Psoas muscle (tissue), 8 donors: ENCODE data around the gene POM121L12. TPM values are rescaled to one million over a fixed set of nuclear protein-coding genes. Genes with fewer than 3 reads are reported as not detected.

ENCODE experiments used
- ATAC-seq, 4 donors: fragments of 200-7000 bp; cut with Tn5 transposase; one replicate each; pipeline ENCODE4 v1.9.1; 2020; ENCODE audit warnings: moderate library complexity in 3 of 4, mild to moderate bottlenecking in 2 of 4
- DNase-seq, 2 donors: peaks; one replicate each; pipeline ENCODE4 v3.0.0-alpha.2; 2020
- H3K27ac ChIP-seq: fragments of 200-600 bp; one replicate; pipeline ENCODE4 v1.8.0; 2022
- H3K27me3 ChIP-seq, 3 donors: fragments of 200-600 bp in 1 of 3; one replicate each; pipeline versions ENCODE4 v1.6.1 to v1.8.0; 2013 to 2022; ENCODE audit warnings: low read length in 2 of 3, mild to moderate bottlenecking in 2 of 3, moderate library complexity in 1 of 3; ENCODE audit not compliant: insufficient read depth in 3 of 3
- H3K36me3 ChIP-seq, 2 donors: fragments of 200-600 bp in 1 of 2; one replicate each; pipeline versions ENCODE4 v1.6.1 to v1.8.0; 2013 to 2022; ENCODE audit warnings: low read depth in 1 of 2, mild to moderate bottlenecking in 1 of 2, moderate library complexity in 1 of 2; ENCODE audit not compliant: insufficient read depth in 1 of 2
- H3K4me1 ChIP-seq: fragments of 200-600 bp; one replicate; pipeline ENCODE4 v1.8.0; 2022
- H3K4me3 ChIP-seq: fragments of 200-600 bp; one replicate; pipeline ENCODE4 v1.8.0; 2022; ENCODE audit warnings: mild to moderate bottlenecking
- H3K9me3 ChIP-seq: fragments of 200-600 bp; one replicate; pipeline ENCODE4 v1.8.0; 2022
- WGBS, 3 donors: extraction: QIAGEN DNeasy Blood & Tissue Kit; methylation state at CpG; one replicate each; pipeline versions ENCODE4 v1.1.6 to v1.1.7; 2013; 5-methylcytosine and 5-hydroxymethylcytosine counted together
- intact Hi-C, 2 donors: fragments of 100-400 bp; cut with DNase I; formaldehyde crosslinking; loops; one replicate each; pipeline versions ENCODE4 v1.11.0 to v1.14.2; 2022
- polyA plus RNA-seq, 3 donors: library from polyadenylated mRNA; stranded (reverse); fragments of 200-250 nt; gene quantifications; one replicate each; pipeline ENCODE4 v1.2.3, GENCODE V29; 2013
- total RNA-seq, 4 donors: library from RNA; stranded (reverse); fragmentation: NEBNext Ultra II Directional in 2 of 4; extraction: Animal tissue kit (Norgen Biotek cat#: 25700) in 2 of 4; gene quantifications; one replicate each; pipeline versions ENCODE4 v1.2.1 to v1.2.4, GENCODE V29; 2021 to 2023
- TF ChIP-seq, protein P1 (sequence below): fragments of 200-600 bp; IDR thresholded peaks from one replicate; pipeline ENCODE4 v1.8.0; 2022; ENCODE audit warnings: antibody characterized with exemption
- donor health status: healthy with polysubstance abuse.
- donor health status: DM: no; HTN: no; CAD: no; lungs with moderate emphysema.
- donor health status: Bipolar disorder and iron deficiency.
- donor health status: healthy.
- donor health status: DM: yes; HTN: yes; CAD: no.
- donor health status: DM: no; HTN: no; CAD: no.
- donor health status: DM: no; HTN: no; CAD: no.
- donor health status: DM: yes; HTN: yes; CAD: no.

POM121L12 gene
- total and polyA plus RNA-seq, 7 donors: not detected

DNA sequence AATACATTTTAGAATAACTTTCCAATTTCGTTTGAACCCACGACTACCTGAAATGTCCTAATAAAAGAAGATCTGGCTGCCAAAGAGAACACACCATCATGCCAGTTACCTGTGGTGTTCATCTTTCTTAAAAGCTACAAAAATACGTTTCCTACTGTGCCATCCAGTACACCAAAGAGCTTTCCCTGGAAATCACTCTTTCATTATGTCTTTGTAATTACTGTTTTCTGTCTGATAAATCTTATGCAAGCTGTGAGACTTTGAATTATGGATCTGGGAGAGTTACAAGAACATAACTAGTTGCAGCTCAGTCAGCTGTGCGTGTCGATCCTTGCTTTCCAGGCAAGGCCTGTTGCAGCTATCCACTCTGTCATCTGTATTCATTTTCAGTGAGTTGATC, 12.5 kb upstream of the POM121L12 start:
- no peak overlapping the region for H3K4me3 ChIP-seq
- intact Hi-C loops: no loop called here
- H3K9me3 ChIP-seq: no peaks in the 10 kb centered on the region
- 67 to 72% (median 71%) methylated on average over 5 of the region's 5 CpGs for WGBS, 3 donors
- H3K4me1 ChIP-seq: no peaks in the 10 kb centered on the region
- ATAC-seq (no peak), DNase-seq (no peak)
- H3K27ac ChIP-seq: no peak overlapping the region
- no peaks in the 10 kb centered on the region for H3K36me3 ChIP-seq
- H3K27me3 ChIP-seq: no peaks in the 10 kb centered on the region
- TF ChIP-seq, protein P1, sequence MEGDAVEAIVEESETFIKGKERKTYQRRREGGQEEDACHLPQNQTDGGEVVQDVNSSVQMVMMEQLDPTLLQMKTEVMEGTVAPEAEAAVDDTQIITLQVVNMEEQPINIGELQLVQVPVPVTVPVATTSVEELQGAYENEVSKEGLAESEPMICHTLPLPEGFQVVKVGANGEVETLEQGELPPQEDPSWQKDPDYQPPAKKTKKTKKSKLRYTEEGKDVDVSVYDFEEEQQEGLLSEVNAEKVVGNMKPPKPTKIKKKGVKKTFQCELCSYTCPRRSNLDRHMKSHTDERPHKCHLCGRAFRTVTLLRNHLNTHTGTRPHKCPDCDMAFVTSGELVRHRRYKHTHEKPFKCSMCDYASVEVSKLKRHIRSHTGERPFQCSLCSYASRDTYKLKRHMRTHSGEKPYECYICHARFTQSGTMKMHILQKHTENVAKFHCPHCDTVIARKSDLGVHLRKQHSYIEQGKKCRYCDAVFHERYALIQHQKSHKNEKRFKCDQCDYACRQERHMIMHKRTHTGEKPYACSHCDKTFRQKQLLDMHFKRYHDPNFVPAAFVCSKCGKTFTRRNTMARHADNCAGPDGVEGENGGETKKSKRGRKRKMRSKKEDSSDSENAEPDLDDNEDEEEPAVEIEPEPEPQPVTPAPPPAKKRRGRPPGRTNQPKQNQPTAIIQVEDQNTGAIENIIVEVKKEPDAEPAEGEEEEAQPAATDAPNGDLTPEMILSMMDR: no peak

DNA sequence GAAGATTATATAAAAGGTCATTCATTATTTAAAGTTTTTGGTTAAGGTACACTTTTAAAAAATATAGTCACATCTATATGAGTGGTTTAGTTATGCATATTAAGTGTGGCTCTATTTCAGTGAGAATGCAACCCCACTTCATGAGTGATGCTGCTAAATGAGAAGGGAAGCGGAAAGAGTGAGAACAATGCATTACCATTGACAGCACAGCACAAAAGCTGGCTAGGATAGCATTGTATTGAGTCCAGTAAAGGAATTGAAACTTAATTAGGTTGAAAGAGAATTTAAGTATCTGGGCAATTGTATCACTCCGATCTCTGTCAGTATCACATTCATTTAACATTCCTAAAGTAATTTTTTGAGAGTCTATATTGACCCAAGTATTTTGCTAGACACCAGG, 13.2 kb downstream of the POM121L12 start:
- ATAC-seq (no peak), DNase-seq (no peak)
- Histone ChIP-seq H3K4me3 (no peak overlapping the region), H3K27ac (no peak overlapping the region), H3K27me3 (no peaks in the 10 kb centered on the region), H3K9me3 (no peaks in the 10 kb centered on the region), H3K4me1 (no peaks in the 10 kb centered on the region), H3K36me3 (no peaks in the 10 kb centered on the region)
- intact Hi-C loops: no loop called here
- TF ChIP-seq, protein P1: no peak
- 67 to 75% (median 68%) methylated on average over 2 of the region's 2 CpGs for WGBS, 3 donors

DNA sequence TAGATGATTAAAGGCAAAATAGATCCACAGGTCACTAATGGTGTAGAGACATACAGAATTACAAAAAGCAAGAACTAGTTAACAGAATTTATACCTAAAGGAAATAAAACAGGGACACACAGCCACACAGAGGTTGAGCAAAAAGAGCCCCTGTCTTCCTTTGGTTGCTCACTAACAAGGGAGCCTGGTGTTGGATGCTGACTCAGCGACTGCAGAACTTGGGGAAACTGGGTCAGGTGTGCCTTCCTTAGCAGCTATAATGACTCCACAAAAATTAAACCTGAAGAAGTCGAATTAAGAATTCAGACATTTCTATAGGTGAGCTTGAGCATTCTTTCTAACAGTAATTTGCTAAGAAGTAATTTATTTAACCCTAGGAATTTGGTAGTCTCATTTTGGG, 15.0 kb downstream of the POM121L12 start:
- no peaks in the 10 kb centered on the region for H3K4me1 ChIP-seq
- DNase-seq (no peak), ATAC-seq (no peak)
- H3K36me3 ChIP-seq: no peaks in the 10 kb centered on the region
- H3K4me3 ChIP-seq: no peak overlapping the region
- no peaks in the 10 kb centered on the region for H3K9me3 ChIP-seq
- H3K27ac ChIP-seq: no peak overlapping the region
- 73 to 76% (median 74%) methylated on average over 2 of the region's 2 CpGs for WGBS, 3 donors
- intact Hi-C loops: no loop called here
- no peaks in the 10 kb centered on the region for H3K27me3 ChIP-seq
- TF ChIP-seq, protein P1: no peak

DNA sequence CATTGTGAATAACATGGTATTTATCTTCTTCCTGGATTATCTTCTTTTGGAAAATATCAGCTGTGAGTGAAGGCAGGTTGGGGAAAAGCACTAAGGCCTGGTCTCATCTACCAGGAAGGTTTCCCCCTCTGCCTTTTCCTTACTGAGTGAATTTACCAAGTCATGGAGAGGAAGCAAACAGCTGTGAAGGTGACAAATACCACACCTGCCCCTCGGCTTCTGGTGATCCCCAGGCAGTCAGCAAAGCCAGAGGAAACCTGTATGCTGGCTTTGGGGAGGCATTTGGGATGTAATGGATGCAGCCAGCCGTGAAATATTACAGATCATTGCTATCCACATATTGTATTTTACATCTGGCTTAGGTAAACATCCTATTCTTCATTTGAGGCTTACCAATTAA, 24.2 kb downstream of the POM121L12 start:
- DNase-seq (no peak), ATAC-seq (no peak)
- H3K27ac ChIP-seq: no peak overlapping the region
- intact Hi-C loops: no loop called here
- H3K4me1 ChIP-seq: no peaks in the 10 kb centered on the region
- WGBS, 3 donors: 31 to 39% (median 36%) methylated on average over 2 of the region's 2 CpGs
- peaks cover 4% of the 10 kb centered on the region for H3K9me3 ChIP-seq
- TF ChIP-seq, protein P1: no peak
- H3K36me3 ChIP-seq: no peaks in the 10 kb centered on the region
- no peaks in the 10 kb centered on the region for H3K27me3 ChIP-seq
- H3K4me3 ChIP-seq: no peak overlapping the region

DNA sequence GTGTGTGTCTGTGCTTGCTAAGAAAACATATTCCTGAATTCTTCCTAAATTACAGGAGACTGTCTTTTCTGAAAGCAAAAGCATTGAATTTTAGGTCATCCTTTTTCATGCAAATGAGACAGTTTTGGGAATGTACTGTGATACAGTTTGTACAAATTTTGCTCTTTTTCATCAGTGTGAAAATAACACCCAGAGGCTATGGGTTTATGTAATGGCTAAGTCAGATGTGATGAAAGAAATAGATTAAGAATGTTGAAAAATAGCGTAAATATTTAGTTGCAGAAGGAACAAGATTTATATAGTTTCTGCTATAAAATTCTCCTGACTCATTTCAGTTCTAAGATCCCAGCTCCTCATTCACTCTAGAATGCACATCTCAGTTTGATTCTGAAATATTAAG, 24.6 kb downstream of the POM121L12 start:
- H3K36me3 ChIP-seq: no peaks in the 10 kb centered on the region
- no peaks in the 10 kb centered on the region for H3K4me1 ChIP-seq

More for the DNA sequence above, 24.6 kb downstream of the POM121L12 start:
- Histone ChIP-seq H3K27me3 (no peaks in the 10 kb centered on the region), H3K4me3 (no peak overlapping the region), H3K9me3 (peaks cover 4% of the 10 kb centered on the region), H3K27ac (no peak overlapping the region)
- DNase-seq (no peak), ATAC-seq (no peak)
- WGBS, 3 donors: 86 to 94% (median 93%) methylated on average over 1 of the region's 1 CpG
- intact Hi-C loops: no loop called here
- TF ChIP-seq, protein P1: no peak
